Measurements from ENCODE around the gene PREX1.

- TF ChIP-seq CTCF (IDR thresholded peaks at IDR 0.05; ENCODE audit: extremely low read depth in 1 of 2, insufficient read depth in 1 of 2, low read depth in 1 of 2, low read length in 2 of 2) (no peak), POLR2A (IDR thresholded peaks at IDR 0.05; ENCODE audit: low read depth, low read length) (no peak), EZH2 (IDR thresholded peaks at IDR 0.05; ENCODE audit: borderline replicate concordance, low read depth, low read length, severe bottlenecking) (no peak), POLR2AphosphoS5 (IDR thresholded peaks at IDR 0.05; ENCODE audit: insufficient read depth, low read depth, low read length) (no peak)
Measured at GRCh38 chr20:48708116-48708515, 119.7 kb downstream of the PREX1 start.
